Activated T-helper 17 cell treated with anti-CD3 and anti-CD28 coated beads, Interleukin-2, amount 50 U/mL, for 72 hours (primary cell): Measurements from ENCODE around the gene SSR4. TPM values are rescaled to one million over a fixed set of nuclear protein-coding genes. Genes with fewer than 3 reads are reported as not detected.
A peak's percentile ranks its signal among the peaks of the same experiment; 100 is the strongest.
"Not testable (repeated sequence)": the region's sequence is repeated elsewhere in the genome, so short reads cannot be mapped to it uniquely, and the experiment has no call there.

Experiments used
- ATAC-seq: fragments of 150-1000 bp; cut with Tn5 transposase; replicated peaks from 2 replicates; pipeline ENCODE4 v1.10.0; 2021; ENCODE audit warnings: mild to moderate bottlenecking, moderate library complexity
- H3K27ac Mint-ChIP-seq: one replicate; pipeline ENCODE4 v1.8.0; 2022; ENCODE audit warnings: mixed read lengths
- H3K27me3 Mint-ChIP-seq: one replicate; pipeline ENCODE4 v1.8.0; 2022; ENCODE audit warnings: mixed read lengths
- H3K36me3 Mint-ChIP-seq: one replicate; pipeline ENCODE4 v1.8.0; 2022; ENCODE audit warnings: low read depth, mild to moderate bottlenecking, mixed read lengths
- H3K4me1 Mint-ChIP-seq: one replicate; pipeline ENCODE4 v1.8.0; 2022; ENCODE audit warnings: mixed read lengths
- H3K4me3 Mint-ChIP-seq: one replicate; pipeline ENCODE4 v1.8.0; 2022; ENCODE audit warnings: mild to moderate bottlenecking, mixed read lengths
- H3K9me3 Mint-ChIP-seq: one replicate; pipeline ENCODE4 v1.8.0; 2022; ENCODE audit warnings: mixed read lengths
- total RNA-seq, 2 donors: library from RNA; stranded (reverse); gene quantifications; one replicate each; pipeline ENCODE4 v1.2.3, GENCODE V29; 2022

SSR4 gene
- 100 to 1,000 TPM; 150 to 152 TPM for total RNA-seq

DNA sequence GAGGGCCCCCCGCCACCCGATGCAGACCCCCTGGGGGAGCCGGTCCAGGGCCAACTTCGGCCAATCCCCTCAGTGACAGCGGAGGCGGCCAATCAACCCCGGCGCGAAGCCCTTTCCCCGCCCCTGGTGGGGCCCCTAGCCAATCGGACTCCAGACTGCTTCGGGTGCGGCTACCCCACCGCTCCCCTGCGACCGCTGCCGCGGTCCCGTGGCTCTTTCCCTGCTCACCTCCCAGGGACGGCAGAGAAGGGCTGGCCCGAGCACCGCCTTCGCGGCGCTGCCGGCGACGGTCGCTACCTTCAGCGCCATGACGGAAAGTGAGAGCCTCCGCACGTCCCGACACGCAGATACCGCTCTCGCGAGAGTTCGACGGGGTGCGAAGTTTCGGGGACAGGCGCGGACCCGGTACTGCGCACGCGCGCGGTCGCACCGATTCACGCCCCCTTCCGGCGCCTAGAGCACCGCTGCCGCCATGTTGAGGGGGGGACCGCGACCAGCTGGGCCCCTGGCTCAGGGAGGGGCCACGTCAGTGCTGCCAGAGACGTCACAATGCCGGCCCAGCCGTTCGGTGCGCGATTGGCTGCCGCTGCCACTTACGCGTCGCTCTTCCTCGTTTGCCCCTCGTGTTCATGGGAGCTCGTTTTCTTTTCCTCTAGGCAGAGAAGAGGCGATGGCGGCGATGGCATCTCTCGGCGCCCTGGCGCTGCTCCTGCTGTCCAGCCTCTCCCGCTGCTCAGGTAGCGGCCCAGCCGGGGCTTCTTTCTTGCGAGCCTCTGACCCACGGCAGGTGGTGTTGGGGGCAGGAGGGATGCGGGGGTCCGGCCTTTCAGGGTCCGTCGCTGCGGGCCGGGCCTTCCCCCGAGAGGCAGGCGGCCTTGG is at the start of gene SSR4, which contains the start of gene IDH3G:
TSS of gene SSR4 (plus strand) at position 651 of the 879 bp plus-strand sequence. CDS start at position 671, 20 bp downstream.
TSS of gene IDH3G (minus strand) at position 358 of the 879 bp plus-strand sequence. CDS start at position 309, 49 bp downstream.
- H3K27ac Mint-ChIP-seq, result peak within 1 kb of the TSS; percentile 86

GRCh38 chrX:153745067-153745433 is 49.4 kb upstream of the SSR4 start:
- H3K4me1 Mint-ChIP-seq, H3K36me3 Mint-ChIP-seq, H3K9me3 Mint-ChIP-seq, ATAC-seq, H3K27me3 Mint-ChIP-seq, H3K27ac Mint-ChIP-seq: not testable (repeated sequence)
- peak overlapping the region; percentile 27 for H3K4me3 Mint-ChIP-seq

More for the DNA sequence above, at the start of gene SSR4, which contains the start of gene IDH3G:
- Mint-ChIP-seq H3K4me1 (no peaks in the 10 kb centered on the region), H3K36me3 (peaks cover 47% of the 10 kb centered on the region), H3K9me3 (no peaks in the 10 kb centered on the region), H3K4me3 (peak within 1 kb of the TSS; percentile 85), H3K27me3 (no peaks in the 10 kb centered on the region)
- peak; percentile 98 for ATAC-seq

DNA sequence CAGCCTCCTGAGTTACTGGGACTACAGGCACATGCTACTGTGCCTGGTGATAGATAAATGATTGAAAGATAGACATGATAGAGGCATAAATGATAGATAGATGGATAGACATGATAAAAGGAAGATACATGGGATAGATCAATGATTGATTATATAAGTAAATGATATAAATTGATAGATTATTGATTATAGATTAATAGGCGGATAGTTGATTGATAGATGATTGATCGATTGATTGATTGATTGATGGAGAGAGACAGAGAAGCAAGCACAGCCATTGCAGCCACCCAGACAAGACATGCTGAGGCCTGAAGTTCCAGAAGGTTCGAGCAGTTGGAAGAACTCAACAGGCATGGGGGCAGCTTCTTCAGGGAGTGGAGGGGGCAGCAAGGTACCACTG is 48.1 kb upstream of the SSR4 start:
- Mint-ChIP-seq H3K9me3 (no peaks in the 10 kb centered on the region), H3K4me3 (no peak overlapping the region), H3K27me3 (no peaks in the 10 kb centered on the region), H3K36me3 (no peaks in the 10 kb centered on the region), H3K27ac (no peak overlapping the region), H3K4me1 (peaks cover 4% of the 10 kb centered on the region)
- no peak for ATAC-seq

GRCh38 chrX:153746991-153747390 is 47.5 kb upstream of the SSR4 start:
- not testable (repeated sequence) for H3K36me3 Mint-ChIP-seq, H3K27ac Mint-ChIP-seq, H3K27me3 Mint-ChIP-seq, H3K4me3 Mint-ChIP-seq, H3K9me3 Mint-ChIP-seq, ATAC-seq, H3K4me1 Mint-ChIP-seq

- not testable (repeated sequence) for ATAC-seq, H3K27ac Mint-ChIP-seq, H3K4me1 Mint-ChIP-seq, H3K4me3 Mint-ChIP-seq, H3K9me3 Mint-ChIP-seq, H3K27me3 Mint-ChIP-seq, H3K36me3 Mint-ChIP-seq
Measured at GRCh38 chrX:153749017-153749416, 45.5 kb upstream of the SSR4 start.

DNA sequence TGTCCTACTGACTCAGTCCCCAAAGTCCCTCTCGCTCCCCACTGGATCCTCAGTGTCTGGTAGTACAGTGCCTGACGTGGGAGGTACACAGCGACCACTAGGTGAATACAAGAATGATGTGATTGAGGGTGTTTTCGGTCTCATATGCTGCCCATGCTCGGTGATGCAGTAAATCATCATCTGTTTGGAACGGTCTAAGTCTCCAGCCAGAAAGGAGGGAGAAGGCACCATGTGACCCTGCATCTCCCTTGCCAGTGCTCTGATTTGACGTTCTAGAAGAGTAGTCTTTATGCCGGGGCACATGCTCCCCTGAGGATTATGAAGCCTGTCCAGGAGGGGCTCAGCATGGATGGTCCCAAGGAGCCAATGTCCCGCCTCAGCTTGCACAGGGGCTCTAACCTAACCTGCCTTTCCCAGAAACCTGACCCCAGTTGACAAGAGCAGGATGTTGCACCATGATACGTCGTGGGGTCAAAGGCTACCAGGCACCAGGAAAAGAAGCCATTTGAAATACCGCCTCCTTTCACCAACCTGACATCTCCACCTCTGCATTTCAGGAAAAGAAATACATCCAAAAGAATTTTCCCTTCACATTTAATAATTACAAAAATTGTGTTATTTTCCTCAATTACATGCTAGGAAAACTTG is 44.2 kb upstream of the SSR4 start:
- no peaks in the 10 kb centered on the region for H3K9me3 Mint-ChIP-seq
- no peaks in the 10 kb centered on the region for H3K36me3 Mint-ChIP-seq
- H3K27ac Mint-ChIP-seq, result no peak overlapping the region
- peaks cover 4% of the 10 kb centered on the region for H3K4me1 Mint-ChIP-seq
- no peaks in the 10 kb centered on the region for H3K27me3 Mint-ChIP-seq
- no peak for ATAC-seq
- H3K4me3 Mint-ChIP-seq, result no peak overlapping the region

DNA sequence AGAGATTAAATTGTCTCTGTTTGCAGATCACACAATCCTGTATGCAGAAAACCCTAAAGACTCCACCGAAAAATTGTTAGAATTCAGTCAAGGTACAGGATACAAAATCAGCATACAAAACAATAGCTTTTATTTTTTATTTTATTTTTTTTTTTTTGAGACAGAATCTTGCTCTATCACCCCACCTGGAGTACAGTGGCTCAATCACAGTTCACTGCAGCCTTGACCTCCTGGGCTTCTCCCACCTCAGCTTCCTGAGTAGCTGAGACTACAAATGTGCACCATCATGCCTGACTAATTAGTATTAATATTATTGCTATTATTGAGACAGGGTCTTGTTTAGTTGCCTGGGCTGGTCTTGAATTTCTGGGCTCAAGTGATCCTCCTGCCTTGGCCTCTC is 39.3 kb upstream of the SSR4 start:
- Mint-ChIP-seq H3K9me3 (no peaks in the 10 kb centered on the region), H3K27me3 (no peaks in the 10 kb centered on the region), H3K36me3 (no peaks in the 10 kb centered on the region), H3K27ac (no peak overlapping the region), H3K4me1 (no peaks in the 10 kb centered on the region), H3K4me3 (no peak overlapping the region)
- ATAC-seq, result no peak

GRCh38 chrX:153761863-153762262 is 32.6 kb upstream of the SSR4 start:
- Mint-ChIP-seq H3K9me3 (no peaks in the 10 kb centered on the region), H3K27me3 (no peaks in the 10 kb centered on the region), H3K4me3 (no peak overlapping the region), H3K36me3 (no peaks in the 10 kb centered on the region), H3K27ac (no peak overlapping the region), H3K4me1 (no peaks in the 10 kb centered on the region)
- ATAC-seq, result no peak

DNA sequence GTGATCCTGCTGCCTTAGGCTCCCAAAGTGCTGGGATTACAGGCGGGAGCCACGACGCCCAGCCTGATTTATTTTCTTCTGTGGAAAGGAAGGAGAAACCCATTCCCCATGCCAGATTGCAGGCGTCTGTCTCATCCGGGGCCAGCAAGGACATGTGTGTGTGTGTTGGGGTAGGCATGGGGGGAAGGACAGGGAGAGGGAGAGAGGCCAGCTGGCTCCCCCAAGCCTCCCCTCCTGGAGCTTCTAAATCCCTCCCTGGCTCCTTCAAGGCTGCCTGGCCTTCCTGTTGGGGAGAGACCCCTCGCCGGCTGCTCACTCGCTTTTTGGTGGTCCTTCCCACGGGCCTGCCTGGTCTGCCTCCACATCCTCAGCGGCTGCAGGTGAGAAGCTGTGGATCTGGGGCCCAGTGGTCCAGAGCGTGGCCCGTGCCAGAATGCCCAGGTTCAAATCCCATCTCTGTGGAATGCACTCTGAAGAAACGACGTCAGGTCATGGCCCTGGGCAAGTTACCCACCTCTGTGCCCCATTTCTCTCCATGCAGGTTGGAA is 31.8 kb upstream of the SSR4 start:
- Mint-ChIP-seq H3K4me3 (no peak overlapping the region), H3K4me1 (no peaks in the 10 kb centered on the region), H3K27ac (no peak overlapping the region), H3K27me3 (no peaks in the 10 kb centered on the region), H3K9me3 (no peaks in the 10 kb centered on the region), H3K36me3 (no peaks in the 10 kb centered on the region)
- ATAC-seq, result no peak

GRCh38 chrX:153763298-153763932 is 31.1 kb upstream of the SSR4 start:
- no peaks in the 10 kb centered on the region for H3K36me3 Mint-ChIP-seq
- no peak for ATAC-seq
- no peaks in the 10 kb centered on the region for H3K9me3 Mint-ChIP-seq
- no peaks in the 10 kb centered on the region for H3K4me1 Mint-ChIP-seq
- peak overlapping the region; percentile 54 for H3K27ac Mint-ChIP-seq
- H3K27me3 Mint-ChIP-seq, result no peaks in the 10 kb centered on the region
- H3K4me3 Mint-ChIP-seq, result no peak overlapping the region

- H3K4me3 Mint-ChIP-seq, result peak within 1 kb of the TSS; percentile 39
- H3K4me1 Mint-ChIP-seq, result no peaks in the 10 kb centered on the region
- no peaks in the 10 kb centered on the region for H3K9me3 Mint-ChIP-seq
- H3K27me3 Mint-ChIP-seq, result no peaks in the 10 kb centered on the region
- H3K36me3 Mint-ChIP-seq, result no peaks in the 10 kb centered on the region
- peak within 1 kb of the TSS; percentile 54 for H3K27ac Mint-ChIP-seq
- peak; percentile 94 for ATAC-seq
Measured at GRCh38 chrX:153763989-153764755, 30.3 kb upstream of the SSR4 start, which contains the start of gene PLXNB3. PLXNB3 (plus strand) TSS chrX:153764249; CDS start chrX:153765536, 1,287 bp downstream.

DNA sequence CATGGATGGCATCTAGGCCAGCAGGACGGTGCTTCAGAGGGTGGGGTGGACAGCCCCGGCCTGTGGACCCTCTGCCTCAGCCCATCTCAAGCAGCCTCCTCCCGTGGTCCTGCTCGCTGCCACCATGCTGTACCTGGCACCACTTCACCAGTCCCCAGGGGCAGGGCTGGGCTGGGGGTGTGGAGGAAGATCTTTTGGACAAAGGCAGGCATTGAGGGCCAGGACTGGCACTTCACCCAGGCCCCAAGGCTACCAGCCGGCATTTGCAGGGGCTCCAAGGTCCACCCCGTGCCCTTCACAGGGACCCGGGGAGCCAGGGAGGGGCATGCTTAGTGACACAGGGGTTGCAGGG is 29.7 kb upstream of the SSR4 start:
- no peak for ATAC-seq
- H3K4me1 Mint-ChIP-seq, result no peaks in the 10 kb centered on the region
- H3K36me3 Mint-ChIP-seq, result no peaks in the 10 kb centered on the region
- H3K27me3 Mint-ChIP-seq, result no peaks in the 10 kb centered on the region
- H3K9me3 Mint-ChIP-seq, result no peaks in the 10 kb centered on the region
- H3K4me3 Mint-ChIP-seq, result no peak overlapping the region
- H3K27ac Mint-ChIP-seq, result no peak overlapping the region

GRCh38 chrX:153765138-153766079 is 29.1 kb upstream of the SSR4 start:
- H3K4me3 Mint-ChIP-seq, result no peak overlapping the region
- ATAC-seq, result no peak
- no peaks in the 10 kb centered on the region for H3K9me3 Mint-ChIP-seq
- H3K36me3 Mint-ChIP-seq, result no peaks in the 10 kb centered on the region
- no peak overlapping the region for H3K27ac Mint-ChIP-seq
- no peaks in the 10 kb centered on the region for H3K4me1 Mint-ChIP-seq
- H3K27me3 Mint-ChIP-seq, result no peaks in the 10 kb centered on the region
